HG03064 (cell line): ENCODE measurements around the gene AKR7A2.

Experiments used
- ATAC-seq: cut with Tn5 transposase; IDR thresholded peaks from one replicate; pipeline ENCODE4 v1.9.1; 2021; ENCODE audit warnings: low read depth; ENCODE audit not compliant: unreplicated experiment

Gene AKR7A2

GRCh38 chr1:19343617-19344350, 31.8 kb upstream of the AKR7A2 start:
- no peak for ATAC-seq

GRCh38 chr1:19342894-19343616, 31.1 kb upstream of the AKR7A2 start:
- ATAC-seq, result no peak

- ATAC-seq, result no peak
These were observed 30.3 kb upstream of the AKR7A2 start for GRCh38 chr1:19342062-19342750.

- no peak for ATAC-seq
These were observed 29.5 kb upstream of the AKR7A2 start for GRCh38 chr1:19341201-19342061.

GRCh38 chr1:19340387-19340937, 28.5 kb upstream of the AKR7A2 start:
- no peak for ATAC-seq

GRCh38 chr1:19339214-19339861, 27.4 kb upstream of the AKR7A2 start:
- ATAC-seq, result no peak

- no peak for ATAC-seq
These were observed 26.4 kb upstream of the AKR7A2 start for GRCh38 chr1:19338323-19338762.

- no peak for ATAC-seq
These were observed 25.3 kb upstream of the AKR7A2 start for GRCh38 chr1:19337289-19337688.

- no peak for ATAC-seq
These were observed 24.6 kb upstream of the AKR7A2 start for GRCh38 chr1:19336543-19336942.

GRCh38 chr1:19333587-19334354, 21.8 kb upstream of the AKR7A2 start:
- ATAC-seq, result no peak

- ATAC-seq, result no peak
These were observed 20.9 kb upstream of the AKR7A2 start for GRCh38 chr1:19332832-19333231.

- ATAC-seq, result no peak
These were observed 19.4 kb upstream of the AKR7A2 start for GRCh38 chr1:19331262-19331878.

- no peak for ATAC-seq
These were observed 18.6 kb upstream of the AKR7A2 start for GRCh38 chr1:19330449-19331135.

- ATAC-seq, result no peak
These were observed 17.7 kb upstream of the AKR7A2 start for GRCh38 chr1:19329611-19330010.

GRCh38 chr1:19329188-19329587, 17.2 kb upstream of the AKR7A2 start:
- no peak for ATAC-seq

GRCh38 chr1:19328486-19328885, 16.5 kb upstream of the AKR7A2 start:
- no peak for ATAC-seq

- ATAC-seq, result no peak
These were observed 15.8 kb upstream of the AKR7A2 start for GRCh38 chr1:19327736-19328135.

GRCh38 chr1:19327301-19327700, 15.4 kb upstream of the AKR7A2 start:
- no peak for ATAC-seq
